LNCAP (cell line): ENCODE measurements around the gene CDC14B.

Experiments used
- CTCF ChIP-seq: fragments of 450-650 bp; IDR thresholded peaks from 2 replicates; pipeline ENCODE4 v1.5.1; 2017; ENCODE audit warnings: mild to moderate bottlenecking

Gene CDC14B

GRCh38 chr9:96540106-96540505, 79.5 kb downstream of the CDC14B start:
- TF ChIP-seq CTCF, result no peak

GRCh38 chr9:96532173-96532572, 87.5 kb downstream of the CDC14B start:
- TF ChIP-seq CTCF, result no peak

DNA sequence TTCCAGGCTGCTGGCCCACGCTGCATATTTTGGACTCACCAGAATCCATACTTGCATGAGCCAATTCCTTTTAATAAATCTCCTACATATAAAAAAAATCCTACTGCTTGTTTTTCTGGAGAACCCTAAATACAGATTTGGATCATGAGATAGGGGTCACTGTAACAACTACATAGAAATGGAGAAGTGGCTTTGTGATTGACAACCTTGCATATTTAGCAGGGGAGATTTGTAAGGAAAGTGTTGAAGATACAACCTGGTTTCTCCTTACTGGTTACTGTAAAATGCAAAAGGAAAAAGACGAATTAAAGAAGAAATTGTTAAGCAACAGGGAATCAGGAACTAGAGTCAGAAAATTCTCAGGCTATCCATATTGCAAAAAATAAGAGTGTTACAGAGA, 94.9 kb downstream of the CDC14B start:
- no peak for TF ChIP-seq CTCF

DNA sequence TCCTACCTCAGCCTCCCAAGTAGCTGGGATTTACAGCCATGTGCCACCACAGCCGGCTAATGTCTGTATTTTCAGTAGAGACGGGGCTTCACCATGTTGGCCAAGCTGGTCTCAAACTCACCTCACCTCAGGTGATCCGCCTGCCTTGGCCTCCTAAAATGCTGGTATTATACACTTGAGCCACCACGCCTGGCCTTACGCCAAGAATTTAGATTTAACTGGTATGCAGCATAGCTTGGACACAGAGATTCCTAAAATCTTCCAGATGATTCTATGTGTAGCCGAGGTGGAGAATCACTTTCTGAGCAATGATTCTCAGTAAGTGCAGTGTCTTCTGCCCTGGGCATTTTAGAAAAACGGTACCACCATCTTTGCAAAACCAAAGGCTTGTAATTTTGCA, 95.6 kb downstream of the CDC14B start:
- TF ChIP-seq CTCF, result no peak

- no peak for TF ChIP-seq CTCF
Observed at GRCh38 chr9:96523374-96523773, 96.3 kb downstream of the CDC14B start.

DNA sequence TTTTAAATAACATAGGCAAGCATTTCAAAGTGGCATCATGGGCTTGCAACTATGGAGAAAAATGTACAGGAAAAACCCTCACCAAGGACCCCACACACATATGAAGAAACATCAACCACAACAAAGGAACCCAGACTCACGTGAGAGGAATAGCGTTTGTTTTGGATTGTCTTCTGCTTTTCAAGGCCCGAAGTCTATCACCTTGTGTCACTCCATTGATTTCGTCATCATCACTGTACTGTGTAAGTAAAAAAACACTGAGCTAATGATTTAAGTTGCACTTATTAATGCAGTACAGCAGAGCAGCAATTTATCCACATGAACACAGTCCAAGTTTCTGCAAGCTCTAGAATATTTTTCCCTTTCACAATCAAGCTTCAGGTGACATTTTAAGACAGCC, 97.3 kb downstream of the CDC14B start:
- no peak for TF ChIP-seq CTCF

DNA sequence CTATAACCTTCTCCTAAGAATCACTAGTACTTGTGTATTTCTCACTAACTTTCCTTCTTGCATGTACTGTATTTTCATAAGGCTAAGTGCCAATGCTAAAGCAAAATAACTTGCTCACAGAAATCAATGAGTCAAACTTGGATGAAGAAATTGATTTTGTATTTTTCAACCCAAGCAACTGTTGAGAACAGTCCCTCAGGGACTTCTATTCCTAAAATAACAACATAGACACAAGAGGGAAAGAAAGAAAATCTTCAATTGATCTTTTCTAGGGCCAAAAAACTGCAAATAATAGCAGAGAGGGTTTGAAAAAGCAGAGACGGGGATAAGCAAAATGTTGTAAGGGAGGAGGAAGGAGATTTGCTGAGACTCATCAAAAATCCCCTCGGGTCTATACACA, 99.9 kb downstream of the CDC14B start:
- no peak for TF ChIP-seq CTCF

GRCh38 chr9:96519095-96519494, 100.5 kb downstream of the CDC14B start:
- TF ChIP-seq CTCF, result no peak
